ENCODE data around the gene CHST12.
"Not testable (repeated sequence)": the region's sequence is repeated elsewhere in the genome, so short reads cannot be mapped to it uniquely, and the experiment has no call there.

The CHST12 gene

DNA sequence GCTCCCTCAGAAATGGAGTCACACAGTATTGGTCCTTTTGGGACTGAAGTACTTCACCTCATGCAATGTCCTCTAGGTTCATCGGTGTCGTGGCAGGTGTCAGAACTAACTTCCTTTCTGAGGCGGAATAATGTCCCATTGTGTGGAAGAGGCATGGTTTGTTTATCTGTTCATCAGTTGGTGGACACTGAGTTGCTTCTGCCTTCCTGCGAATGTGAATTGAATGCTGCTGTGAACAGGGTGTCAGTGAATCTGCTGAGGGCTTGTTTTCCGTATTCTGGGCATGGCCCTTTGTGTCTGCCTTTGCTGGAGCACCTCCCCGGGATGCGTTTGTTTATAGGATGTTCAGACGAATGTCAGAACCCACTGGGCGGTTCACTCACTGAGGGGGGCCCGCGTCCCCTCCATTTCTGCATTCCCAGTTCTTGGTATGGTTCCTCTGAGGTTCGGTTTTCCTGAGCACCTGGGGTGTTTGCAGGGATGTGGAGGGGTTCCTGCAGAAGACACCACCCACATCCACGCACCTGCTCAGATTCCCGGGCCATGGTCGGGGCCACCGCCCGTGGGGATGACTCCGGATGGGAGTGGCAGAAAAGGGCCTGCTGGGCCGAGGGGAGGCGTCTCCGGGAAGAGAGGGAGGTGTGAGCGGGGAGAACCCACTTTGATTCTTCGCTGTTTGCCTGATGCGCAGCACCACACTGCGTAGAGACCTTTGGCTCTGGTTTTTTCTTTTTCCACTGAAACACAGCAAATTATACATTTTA is 33.1 kb downstream of the CHST12 start:
- no peak for DNase-seq (ENCODE audit: low read depth)

DNA sequence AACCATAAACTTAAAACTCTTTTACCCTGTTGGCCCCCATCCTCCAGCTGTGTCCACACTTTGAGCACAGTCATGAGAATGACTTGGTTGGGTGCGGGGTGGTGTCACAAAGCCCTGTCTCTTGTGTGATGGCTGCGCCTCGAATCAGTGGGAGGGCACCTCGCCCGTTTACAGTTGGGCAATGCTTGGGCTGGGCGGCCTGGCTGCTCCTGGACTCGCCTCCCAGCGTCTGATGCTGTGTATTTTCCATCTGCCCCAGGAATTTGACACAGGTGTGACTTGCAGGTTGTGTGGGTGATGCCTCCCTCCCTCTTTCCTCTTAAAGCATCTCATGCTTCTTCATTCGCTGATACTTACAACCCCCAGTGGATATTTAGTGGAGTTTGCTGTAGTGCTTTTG is 33.7 kb downstream of the CHST12 start:
- no peak for DNase-seq (ENCODE audit: low read depth)

DNA sequence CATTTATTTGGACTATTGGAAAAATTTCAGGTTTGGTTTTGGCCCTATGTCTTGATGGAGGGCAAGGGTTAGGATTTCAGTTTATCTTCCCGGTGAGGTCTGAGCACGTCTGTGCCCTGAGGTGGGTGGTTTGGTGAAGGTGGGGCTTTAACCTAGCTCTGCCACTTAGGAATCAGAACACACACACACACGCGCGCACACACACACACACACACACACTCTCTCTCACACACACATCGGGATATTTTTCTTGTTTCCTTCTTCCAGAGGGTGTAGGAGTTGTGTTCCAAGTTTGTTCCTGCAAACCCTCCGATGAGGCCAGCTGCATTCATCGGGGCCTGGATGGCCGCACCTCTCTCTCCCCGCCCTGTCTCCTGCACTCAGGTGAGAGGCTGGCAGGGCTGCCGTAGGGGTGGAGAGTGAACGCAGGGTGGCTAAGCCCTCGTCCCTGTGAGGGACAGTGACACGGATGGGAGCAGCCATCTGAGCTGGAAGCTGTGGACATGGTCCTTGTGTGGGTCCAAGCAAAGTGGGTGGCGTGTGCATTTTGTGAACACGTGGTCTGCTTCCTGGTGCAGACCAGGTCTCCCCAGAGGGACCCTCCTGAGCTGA is 34.2 kb downstream of the CHST12 start:
- DNase-seq (ENCODE audit: low read depth) = no peak

DNA sequence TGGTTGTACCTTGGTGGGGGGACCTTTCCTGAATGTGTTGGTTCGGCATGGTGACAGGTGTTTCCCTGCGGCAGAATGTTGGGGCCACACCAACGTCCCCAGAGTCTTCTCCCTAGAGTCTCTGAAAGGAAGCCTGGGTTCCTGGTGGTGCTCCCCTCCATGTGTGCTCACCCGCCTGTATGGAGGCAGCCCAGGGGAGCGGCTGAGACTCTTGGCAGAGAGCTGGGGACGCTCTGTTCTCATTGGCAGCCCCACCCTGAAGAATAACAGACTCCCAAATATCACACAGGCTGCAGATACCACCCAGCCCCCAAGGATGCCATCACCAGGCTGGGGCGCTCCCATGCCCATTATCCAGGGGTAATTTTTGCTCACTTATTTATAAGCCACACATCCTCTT is 34.8 kb downstream of the CHST12 start:
- DNase-seq (ENCODE audit: low read depth) = no peak

DNA sequence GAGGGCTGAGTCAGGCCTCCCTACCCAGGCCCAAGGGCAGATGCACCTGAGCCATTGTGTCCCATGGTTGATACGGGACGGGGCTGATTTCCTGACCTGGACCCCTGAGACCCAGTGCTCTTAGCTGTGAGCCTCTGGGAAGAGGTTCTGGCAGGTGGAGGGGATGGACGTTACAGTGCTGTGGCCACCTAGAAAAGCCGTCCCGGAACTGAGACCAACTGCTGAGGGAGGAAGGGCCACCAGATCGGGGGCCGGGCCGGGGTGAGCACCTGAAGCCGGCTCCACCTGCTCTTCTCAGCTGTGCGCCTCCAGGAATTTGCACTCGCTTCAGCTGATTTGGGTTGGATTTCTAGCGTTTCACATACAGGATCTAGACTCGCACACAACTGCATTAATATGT is 35.4 kb downstream of the CHST12 start:
- DNase-seq (ENCODE audit: low read depth) = no peak

DNA sequence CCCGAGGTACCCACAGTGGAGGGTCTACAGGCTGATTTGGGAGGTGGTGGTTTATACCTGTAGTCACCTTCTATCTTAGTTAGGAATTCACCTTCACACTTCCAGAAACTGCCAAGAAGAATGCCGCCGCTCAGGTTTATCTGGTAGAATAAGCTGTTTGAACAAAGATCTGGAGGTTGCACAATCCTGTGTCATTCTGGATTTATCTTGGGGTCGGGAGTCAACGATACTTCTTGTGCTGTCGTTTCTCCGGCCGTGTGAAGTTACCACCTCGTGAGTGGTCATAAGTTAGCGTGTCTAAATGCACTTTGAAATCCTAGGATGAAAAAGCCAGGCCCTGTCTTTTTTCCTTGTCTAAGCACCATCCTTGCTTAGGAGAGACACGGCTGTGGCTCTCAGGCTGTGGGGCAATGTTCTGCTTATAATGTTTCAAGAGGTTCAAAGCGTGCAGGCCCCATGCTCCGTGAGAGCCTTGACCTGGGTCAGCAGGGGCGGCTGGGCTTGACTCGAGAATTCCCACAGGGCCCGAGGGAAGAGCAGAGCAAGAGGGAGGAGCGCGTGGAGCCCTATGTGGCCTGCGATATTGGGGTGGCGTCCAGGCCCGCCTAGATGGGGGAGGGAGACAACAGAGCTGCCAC is 37.3 kb downstream of the CHST12 start:
- no peak for DNase-seq (ENCODE audit: low read depth)

DNA sequence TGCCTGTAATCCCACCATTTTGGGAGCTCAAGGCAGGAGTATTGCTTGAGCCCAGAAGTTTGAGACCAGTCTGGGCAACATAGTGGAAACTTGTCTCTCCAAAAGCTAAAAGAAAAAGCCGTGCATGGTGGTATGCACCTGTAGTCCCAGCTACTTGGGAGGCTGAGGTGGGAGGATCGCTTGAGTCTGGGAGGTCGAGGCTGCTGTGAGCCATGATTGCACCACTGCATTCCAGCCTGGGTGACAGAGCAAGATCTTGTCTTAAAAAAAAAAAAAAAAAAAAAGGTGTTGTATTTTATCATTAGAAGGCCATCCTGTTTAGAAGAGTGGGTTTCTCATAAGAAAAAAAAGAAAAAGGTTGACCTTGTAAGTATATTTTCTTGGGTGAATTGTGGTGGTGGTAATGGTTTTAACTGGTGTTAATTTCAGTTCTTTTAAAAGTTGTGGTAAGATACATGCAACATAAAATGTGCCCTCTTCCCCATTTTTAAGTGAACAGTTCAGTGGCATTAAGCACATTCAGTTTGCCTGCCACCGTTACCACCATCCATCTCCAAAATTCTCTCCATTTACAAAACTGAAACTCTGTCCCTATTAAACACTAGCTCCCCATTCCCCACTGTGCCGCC is 38.1 kb downstream of the CHST12 start:
- no peak for DNase-seq (ENCODE audit: low read depth)

DNA sequence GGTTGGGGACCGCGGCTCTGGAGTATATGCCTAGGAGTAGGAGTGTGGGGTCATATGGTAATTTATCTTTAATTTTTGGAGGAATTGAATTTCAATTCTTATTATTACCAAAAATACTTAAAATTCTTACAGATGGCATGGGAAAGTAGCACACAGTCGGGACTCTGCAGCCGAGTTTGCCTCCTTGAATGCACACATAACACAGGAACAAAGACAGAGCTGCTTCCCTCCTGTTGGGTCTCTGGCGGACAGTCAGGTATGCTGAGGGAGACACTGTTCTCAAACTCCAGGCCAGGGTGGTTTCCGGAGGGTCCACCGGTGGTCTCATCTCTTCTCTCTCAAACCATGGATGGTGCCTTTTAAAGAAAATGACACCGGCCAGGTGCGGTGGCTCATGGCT is 40.1 kb downstream of the CHST12 start:
- DNase-seq (ENCODE audit: low read depth) = no peak

DNA sequence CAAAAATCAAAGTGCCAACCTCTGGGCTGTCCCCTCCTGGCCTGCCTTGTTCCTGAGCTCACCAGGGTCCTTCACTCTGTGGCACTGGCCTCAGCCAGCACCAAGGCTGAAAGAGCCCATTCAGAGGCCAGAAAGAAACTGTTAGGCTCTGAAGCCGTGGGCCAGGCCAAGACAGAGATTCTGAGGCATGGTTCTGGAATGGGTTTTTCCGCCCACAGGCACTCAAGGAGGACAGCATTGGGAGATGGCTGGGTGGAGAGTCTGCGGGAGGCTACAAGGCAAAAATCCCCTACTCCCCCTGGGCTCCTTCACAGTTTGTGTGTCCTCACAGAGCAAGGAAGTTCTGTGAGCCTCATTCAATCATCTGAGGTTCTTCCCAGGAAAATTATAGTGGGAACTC is 41.1 kb downstream of the CHST12 start:
- no peak for DNase-seq (ENCODE audit: low read depth)

DNA sequence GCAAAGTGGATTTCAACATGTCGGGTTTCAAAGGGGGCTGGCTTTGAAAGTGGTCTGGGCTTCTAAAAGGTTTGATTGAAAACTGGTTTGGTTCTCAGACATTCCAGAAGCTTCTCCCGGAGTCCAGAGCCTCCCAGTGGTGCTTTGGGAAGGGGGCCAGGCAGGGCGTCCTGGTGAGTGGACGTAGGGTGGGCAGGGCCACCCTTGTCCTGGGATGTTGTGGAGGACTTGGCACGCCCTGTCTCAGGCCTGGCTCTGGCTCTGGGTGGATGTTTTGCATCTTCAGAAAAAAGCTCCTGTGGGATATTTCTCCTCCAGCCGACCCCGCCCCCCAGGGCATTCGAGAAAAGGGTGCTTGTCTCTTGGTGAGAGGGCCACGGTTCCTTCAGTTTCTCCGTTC is 41.6 kb downstream of the CHST12 start:
- no peak for DNase-seq (ENCODE audit: low read depth)

DNA sequence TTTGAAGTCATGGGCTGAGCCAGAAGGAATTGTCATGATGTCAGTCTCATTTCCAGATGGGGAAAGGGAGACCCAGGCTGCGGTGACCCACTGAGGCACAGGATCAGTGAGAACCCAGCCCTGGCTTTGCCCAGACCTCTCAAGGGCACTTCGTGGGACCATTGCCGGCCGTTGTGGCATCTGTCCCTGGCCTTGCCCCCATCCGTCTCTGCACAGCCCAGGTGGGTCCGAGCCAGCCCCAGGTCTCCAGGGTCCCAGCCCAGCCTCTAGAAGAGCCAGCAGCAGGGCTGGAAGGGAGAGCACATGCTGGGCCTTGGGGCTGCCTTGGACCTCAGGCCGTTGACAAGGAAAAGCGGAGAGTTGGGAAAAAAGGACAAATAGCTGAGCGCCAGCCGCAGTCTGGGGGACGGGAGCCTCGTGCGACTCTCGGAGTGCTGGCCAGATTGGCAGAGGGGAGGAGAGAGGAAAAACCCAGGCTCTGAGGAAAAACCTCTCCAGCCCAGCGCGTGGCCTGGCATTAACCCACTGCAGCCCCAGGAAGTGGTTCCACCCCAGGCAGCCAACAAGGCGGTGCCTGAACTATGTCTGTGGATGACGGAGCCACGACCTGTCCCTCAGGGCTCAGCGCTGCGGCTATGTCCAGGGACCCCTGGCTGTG is 42.6 kb downstream of the CHST12 start:
- no peak for DNase-seq (ENCODE audit: low read depth)

DNA sequence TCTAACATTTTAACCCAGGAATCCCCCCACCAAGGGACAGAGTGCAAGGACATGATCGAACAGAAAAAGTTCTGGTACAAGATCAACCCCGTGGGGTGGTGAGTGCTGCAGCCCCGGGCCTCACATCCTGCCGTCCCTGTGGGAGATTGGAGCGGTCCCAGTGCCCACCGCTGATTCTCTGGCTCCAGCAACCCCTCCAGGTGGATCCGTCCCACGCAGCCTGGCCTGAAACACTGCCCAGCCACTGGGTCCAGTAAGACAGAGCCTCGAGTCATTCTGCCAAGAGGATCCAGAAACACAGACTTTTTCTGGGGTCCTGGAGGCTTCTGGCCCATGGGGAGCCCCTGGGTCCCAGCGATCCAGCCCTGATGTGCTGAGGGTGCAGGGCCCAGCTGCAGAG is 43.3 kb downstream of the CHST12 start:
- DNase-seq (ENCODE audit: low read depth) = no peak

DNA sequence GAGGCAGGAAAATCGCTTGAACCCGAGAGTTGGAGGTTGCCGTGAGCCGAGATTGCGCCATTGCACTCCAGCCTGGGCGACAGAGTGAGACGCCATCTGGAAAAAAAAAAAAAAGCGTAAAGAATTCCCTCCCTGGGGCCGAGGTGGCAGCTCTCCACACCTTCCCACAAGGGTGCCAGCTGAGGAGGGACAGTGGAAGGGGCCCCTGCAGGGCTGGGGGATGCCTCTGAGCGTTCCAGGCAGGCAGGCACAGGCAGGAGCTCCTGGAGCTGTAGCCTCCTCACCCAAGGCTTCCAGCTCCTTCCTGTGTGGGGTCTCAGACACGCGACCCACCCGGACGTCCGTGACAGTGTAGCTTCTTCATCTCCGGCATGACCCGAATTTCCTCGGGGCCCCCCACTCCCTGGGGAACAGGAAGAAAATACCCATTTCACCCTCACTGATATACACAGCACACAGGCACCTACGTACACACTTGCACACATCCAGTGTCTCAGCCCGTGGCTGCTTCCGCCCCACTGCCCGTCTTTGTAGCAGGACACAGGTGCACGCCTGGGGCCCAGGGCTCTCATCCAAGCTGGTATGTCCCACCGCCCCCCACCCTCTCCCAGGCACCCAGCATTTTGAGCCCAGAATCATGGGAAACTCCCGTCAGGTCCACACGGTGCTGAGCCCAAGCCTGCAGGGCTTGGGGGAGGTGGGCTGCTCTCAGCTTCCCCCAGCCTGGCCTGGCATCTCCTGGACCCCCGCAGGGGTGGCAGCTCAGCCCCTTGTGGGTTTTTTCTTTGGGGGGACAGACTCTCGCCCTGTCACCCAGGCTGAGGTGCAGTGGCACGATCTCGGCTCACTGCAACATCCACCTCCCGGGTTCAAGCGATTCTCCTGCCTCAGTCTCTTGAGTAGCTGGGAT is 47.0 kb downstream of the CHST12 start:
- DNase-seq (ENCODE audit: low read depth) = no peak

DNA sequence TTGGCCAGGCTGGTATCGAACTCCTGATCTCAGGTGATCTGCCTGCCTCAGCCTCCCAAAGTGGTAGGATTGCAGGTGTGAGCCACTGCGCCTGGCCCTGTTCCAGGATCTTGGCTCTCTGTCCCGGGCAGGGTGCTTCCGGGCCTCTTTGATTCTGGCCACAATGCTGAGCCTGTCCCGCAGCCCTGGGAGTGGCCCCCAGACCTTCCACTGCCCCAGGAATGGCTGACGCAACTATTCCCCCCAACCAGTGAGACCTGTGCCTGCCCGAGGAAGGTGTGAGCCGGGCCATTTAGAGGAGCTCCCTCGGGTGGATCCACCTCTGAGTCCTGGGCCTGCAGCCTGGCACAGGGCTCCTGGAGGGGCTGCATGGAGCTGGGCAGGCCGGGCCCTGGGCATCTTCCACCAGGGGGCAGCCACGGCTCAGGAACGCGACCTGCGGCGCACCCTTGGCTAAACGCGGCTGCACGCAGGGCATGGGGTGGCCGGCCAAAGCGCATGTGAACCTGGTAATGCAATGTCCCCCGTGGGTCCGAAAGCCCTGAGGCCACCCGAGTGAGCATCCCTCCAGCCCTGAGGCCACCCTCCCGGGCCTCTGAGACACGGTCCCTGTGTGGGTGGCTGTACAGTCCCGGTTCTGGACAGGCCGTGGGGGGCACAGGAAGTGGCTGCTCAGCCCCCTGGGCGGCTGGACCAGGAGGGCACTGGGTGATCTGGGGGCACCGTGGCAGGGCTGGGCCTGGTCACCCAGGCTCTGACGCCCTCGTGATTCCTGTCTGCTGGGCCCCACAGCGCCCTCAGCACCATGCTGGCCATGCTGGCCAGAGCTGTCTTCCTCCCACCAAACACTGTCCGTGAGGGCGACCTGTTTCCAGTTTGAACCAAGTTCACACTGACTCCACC is 48.0 kb downstream of the CHST12 start:
- DNase-seq (ENCODE audit: low read depth) = no peak

DNA sequence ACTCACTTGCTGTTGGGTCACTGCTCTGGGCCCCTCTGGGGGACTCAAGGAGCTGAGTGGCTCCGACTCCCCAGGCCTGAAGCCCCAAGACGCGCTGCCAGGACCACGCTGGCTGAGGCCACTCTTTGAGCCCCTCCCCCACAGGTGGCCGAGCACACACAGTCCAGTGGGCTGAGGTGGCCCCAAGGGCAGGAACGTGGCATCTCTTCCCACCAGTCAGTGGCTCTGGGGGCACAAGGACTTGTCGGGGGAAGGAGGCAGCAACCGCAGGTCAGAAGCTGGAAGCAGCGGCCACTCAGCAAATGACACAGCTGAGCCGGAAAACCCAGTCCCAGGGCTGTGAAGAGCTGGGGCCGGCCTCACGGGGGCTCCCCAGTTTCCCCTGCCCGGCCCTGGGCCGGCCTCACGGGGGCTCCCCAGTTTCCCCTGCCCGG is 48.7 kb downstream of the CHST12 start:
- DNase-seq (ENCODE audit: low read depth) = no peak

DNA sequence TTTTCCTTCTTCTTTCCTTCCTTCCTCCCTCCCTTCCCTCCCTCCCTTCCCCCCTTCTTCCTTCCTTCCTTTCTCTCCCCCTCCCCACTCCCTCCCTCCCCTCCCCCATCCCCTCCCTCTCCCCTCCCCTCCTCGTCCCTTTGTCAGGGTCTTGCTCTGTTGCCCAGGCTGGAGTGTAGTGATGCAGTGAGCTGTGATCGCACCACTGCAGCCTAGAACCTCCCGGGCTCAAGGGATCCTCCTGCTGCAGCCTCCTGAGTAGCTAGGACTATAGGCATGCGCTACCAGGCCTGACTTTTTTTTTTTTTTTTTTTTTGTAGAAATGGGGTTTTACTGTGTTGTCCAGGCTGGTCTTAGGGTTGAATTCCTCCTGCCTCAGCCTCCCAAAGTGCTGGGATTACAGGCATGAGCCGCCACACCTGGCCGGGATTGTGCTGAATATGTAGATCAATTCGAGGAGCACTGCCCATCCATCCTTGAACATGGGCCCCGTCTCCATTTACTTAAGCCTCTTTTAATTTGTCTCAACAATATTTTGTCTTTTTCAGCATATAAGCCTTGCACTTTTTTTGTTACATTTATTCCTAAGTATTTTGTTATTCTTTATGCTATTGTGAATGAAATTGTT is 49.3 kb downstream of the CHST12 start:
- no peak for DNase-seq (ENCODE audit: low read depth)

DNA sequence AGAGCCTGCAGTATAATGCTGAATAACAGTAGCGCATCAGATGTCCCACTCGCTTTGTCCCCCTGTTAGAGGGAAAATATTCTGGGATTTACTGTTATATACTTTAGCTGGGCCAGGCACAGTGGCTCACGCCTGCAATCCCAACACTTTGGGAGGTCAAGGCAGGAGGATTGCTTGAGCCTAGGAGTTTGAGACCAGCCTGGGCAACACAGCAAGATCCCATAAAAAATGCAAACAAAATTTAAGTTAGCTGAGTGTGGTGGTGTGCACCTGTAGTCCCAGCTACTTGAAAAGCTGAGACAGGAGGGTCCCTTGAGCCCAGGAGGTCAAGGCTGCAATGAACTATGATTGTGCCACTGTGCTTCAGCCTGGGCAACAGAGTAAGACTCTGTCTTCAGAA is 50.4 kb downstream of the CHST12 start:
- not testable (repeated sequence) for DNase-seq (ENCODE audit: low read depth)

DNA sequence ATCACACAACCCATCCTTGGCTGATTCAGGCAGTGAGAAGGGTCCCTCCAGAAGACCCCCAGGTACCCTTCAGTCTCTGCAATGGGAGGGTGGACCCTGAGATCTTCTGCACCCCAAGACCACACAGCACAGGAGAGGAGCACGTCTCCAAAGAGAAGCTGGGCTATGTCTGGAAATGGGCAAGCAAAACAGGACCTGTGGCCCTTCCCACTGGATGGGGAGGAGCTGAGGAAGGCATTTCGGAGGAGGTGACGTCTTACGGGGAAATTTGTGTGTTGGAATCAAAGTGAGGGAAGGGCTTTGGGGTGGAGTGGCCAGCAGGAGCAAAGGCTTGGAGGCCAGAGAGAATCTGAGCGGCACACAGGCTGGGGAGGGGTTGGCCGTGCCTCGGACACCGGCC is 56.3 kb downstream of the CHST12 start:
- DNase-seq (ENCODE audit: low read depth) = no peak

DNA sequence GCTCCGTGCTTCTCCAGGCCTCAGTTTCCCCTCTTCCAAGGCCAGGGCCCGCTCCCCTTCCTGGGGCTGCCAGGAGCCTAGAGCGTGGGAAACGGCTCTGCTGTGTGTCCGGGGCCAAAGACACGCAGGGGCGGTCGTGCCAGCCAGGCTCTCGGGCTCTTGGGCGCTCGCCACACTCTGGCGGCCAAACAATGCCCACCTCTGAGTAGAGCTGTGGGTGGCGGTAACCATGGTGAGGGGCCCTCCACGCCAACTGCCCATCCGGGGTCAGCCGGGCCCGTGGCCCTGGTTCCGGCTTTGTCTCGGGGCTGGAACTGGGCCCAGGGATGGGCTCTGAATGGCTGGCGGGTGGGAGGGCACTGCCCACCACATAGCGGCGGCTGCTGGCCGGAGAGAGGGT is 56.8 kb downstream of the CHST12 start:
- DNase-seq (ENCODE audit: low read depth) = no peak

DNA sequence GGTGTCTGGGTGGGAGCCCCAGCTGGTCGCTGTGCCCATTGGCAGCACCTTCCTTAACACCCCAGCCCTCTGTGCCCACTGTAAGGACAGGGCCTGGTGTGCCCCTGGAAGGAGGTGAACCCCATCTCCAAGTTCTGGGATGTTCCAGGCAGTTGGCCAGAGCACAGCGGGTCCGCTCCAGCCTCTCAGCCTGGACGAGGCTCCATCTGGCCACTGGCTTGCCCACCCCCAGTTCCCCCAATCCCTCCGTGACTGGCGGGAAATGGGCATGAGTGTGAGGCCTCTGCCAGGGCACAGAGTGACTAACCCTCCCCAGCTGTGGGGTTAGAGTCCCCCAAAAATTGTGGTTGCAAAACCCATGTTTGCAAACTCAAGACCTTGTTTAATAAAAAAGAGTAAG is 57.2 kb downstream of the CHST12 start:
- DNase-seq (ENCODE audit: low read depth) = no peak

All from non-pigmented ciliary epithelial cell (primary cell).